Hepatocyte (in vitro differentiated cells): ENCODE results near the gene FGFR4.

Experiments
- EZH2 ChIP-seq: fragments of 200-600 bp; sonication (generic); IDR thresholded peaks from 2 replicates; pipeline ENCODE4 v1.6.1; 2016; ENCODE audit warnings: antibody characterized with exemption, mild to moderate bottlenecking, borderline replicate concordance
- EZH2phosphoT487 ChIP-seq: fragments of 200-600 bp; sonication (generic); IDR thresholded peaks from one replicate; pipeline ENCODE4 v1.6.1; 2018; ENCODE audit warnings: antibody characterized with exemption, mild to moderate bottlenecking, low read depth, moderate library complexity; ENCODE audit not compliant: unreplicated experiment, severe bottlenecking
- TF ChIP-seq, protein P1 (sequence below): fragments of 200-600 bp; sonication (generic); IDR thresholded peaks from 2 replicates; pipeline ENCODE4 v1.5.1; 2016; ENCODE audit warnings: antibody characterized with exemption, mild to moderate bottlenecking; ENCODE audit not compliant: poor library complexity

- TF ChIP-seq, protein P1, sequence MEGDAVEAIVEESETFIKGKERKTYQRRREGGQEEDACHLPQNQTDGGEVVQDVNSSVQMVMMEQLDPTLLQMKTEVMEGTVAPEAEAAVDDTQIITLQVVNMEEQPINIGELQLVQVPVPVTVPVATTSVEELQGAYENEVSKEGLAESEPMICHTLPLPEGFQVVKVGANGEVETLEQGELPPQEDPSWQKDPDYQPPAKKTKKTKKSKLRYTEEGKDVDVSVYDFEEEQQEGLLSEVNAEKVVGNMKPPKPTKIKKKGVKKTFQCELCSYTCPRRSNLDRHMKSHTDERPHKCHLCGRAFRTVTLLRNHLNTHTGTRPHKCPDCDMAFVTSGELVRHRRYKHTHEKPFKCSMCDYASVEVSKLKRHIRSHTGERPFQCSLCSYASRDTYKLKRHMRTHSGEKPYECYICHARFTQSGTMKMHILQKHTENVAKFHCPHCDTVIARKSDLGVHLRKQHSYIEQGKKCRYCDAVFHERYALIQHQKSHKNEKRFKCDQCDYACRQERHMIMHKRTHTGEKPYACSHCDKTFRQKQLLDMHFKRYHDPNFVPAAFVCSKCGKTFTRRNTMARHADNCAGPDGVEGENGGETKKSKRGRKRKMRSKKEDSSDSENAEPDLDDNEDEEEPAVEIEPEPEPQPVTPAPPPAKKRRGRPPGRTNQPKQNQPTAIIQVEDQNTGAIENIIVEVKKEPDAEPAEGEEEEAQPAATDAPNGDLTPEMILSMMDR = no peak
- no peak for TF ChIP-seq EZH2phosphoT487
- no peak for TF ChIP-seq EZH2
Measured at GRCh38 chr5:177142098-177142611, 55.4 kb downstream of the FGFR4 start.
